ENCODE measurements around the gene CD164L2. TPM values are rescaled to one million over a fixed set of nuclear protein-coding genes. Genes with fewer than 3 reads are reported as not detected.

Gene CD164L2
- total RNA-seq, 4 donors from 2014 or later: not detected

GRCh38 chr1:27397110-27397509, 14.0 kb upstream of the CD164L2 start:
- H3K27ac ChIP-seq: peak overlapping the region in 3 of 4 donors; percentile 12 to 42 (median 26)
- no peak for ATAC-seq
- peaks cover 12 to 14% of the 10 kb centered on the region in 2 donors for H3K4me1 ChIP-seq

GRCh38 chr1:27395441-27396195, 12.5 kb upstream of the CD164L2 start:
- Histone ChIP-seq H3K27me3 (no peaks in the 10 kb centered on the region), H3K27ac (peak overlapping the region in 2 of 4 donors; percentile 26 to 52), H3K4me3 (no peak overlapping the region), H3K4me1 (peaks cover 17 to 19% of the 10 kb centered on the region in 2 donors), H3K36me3 (no peaks in the 10 kb centered on the region), H3K9me3 (no peaks in the 10 kb centered on the region)
- intact Hi-C loops (cut with DNase I; ENCODE audit: low total_unique reads): loop anchor here (1.0 to 2.0 kb wide), 2 partner anchors 38 to 211 kb away; no protein-coding TSS in a partner anchor
- DNase-seq: peak in 1 of 2 donors; percentile 63
- TF ChIP-seq CTCF (IDR thresholded peaks at IDR 0.05 in 4 of 5, conservative IDR thresholded peaks at IDR 0.05 in 1 of 5): peak; percentile 91 to 96 (median 94)
- no peak for TF ChIP-seq POLR2A (IDR thresholded peaks at IDR 0.05)
- ATAC-seq: peak; percentile 29 to 47
- in situ Hi-C loops (cut with MboI; ENCODE audit: low sequenced_read_pairs in 4 of 4): loop anchor here (5.0 to 10.0 kb wide), 4 partner anchors 81 to 269 kb away; partner anchors contain the start of gene AHDC1 (in 2 of the 4)

More at GRCh38 chr1:27397110-27397509, 14.0 kb upstream of the CD164L2 start:
- Histone ChIP-seq H3K27me3 (no peaks in the 10 kb centered on the region), H3K36me3 (no peaks in the 10 kb centered on the region), H3K9me3 (no peaks in the 10 kb centered on the region), H3K4me3 (no peak overlapping the region)
- no peak for TF ChIP-seq CTCF (IDR thresholded peaks at IDR 0.05 in 4 of 5, conservative IDR thresholded peaks at IDR 0.05 in 1 of 5)
- TF ChIP-seq POLR2A (IDR thresholded peaks at IDR 0.05): no peak
- intact Hi-C loops (cut with DNase I; ENCODE audit: low total_unique reads): no loop called here
- in situ Hi-C loops (cut with MboI; ENCODE audit: low sequenced_read_pairs in 4 of 4): loop anchor here (5.0 to 10.0 kb wide), 4 partner anchors 82 to 268 kb away; partner anchors contain the start of gene AHDC1 (in 2 of the 4)
- DNase-seq: no peak

- in situ Hi-C loops (cut with MboI; ENCODE audit: low sequenced_read_pairs in 4 of 4): loop anchor here (5.0 to 10.0 kb wide), 6 partner anchors 38 to 270 kb away; partner anchors contain the start of gene AHDC1 (in 2 of the 4)
- no peak overlapping the region for H3K4me3 ChIP-seq
- peaks cover 17 to 19% of the 10 kb centered on the region in 2 donors for H3K4me1 ChIP-seq
- H3K27ac ChIP-seq: peak overlapping the region in 1 of 4 donors; percentile 52
- intact Hi-C loops (cut with DNase I; ENCODE audit: low total_unique reads): loop anchor here (1.0 to 2.0 kb wide), 2 partner anchors 38 to 212 kb away; no protein-coding TSS in a partner anchor
- no peaks in the 10 kb centered on the region for H3K36me3 ChIP-seq
- ATAC-seq: no peak
- DNase-seq: no peak
- TF ChIP-seq CTCF (IDR thresholded peaks at IDR 0.05 in 4 of 5, conservative IDR thresholded peaks at IDR 0.05 in 1 of 5): no peak
- no peak for TF ChIP-seq POLR2A (IDR thresholded peaks at IDR 0.05)
- H3K9me3 ChIP-seq: no peaks in the 10 kb centered on the region
- H3K27me3 ChIP-seq: no peaks in the 10 kb centered on the region
Observed at GRCh38 chr1:27394925-27395324, 11.8 kb upstream of the CD164L2 start.

- no peak overlapping the region for H3K4me3 ChIP-seq
- H3K4me1 ChIP-seq: peaks cover 17 to 19% of the 10 kb centered on the region in 2 donors
- no peak for DNase-seq
- TF ChIP-seq POLR2A (IDR thresholded peaks at IDR 0.05): no peak
- TF ChIP-seq CTCF (IDR thresholded peaks at IDR 0.05 in 4 of 5, conservative IDR thresholded peaks at IDR 0.05 in 1 of 5): no peak
- in situ Hi-C loops (cut with MboI; ENCODE audit: low sequenced_read_pairs in 4 of 4): loop anchor here (5.0 to 10.0 kb wide), 5 partner anchors 37 to 271 kb away; partner anchors contain the start of gene AHDC1 (in 2 of the 4)
- H3K27me3 ChIP-seq: no peaks in the 10 kb centered on the region
- no peaks in the 10 kb centered on the region for H3K9me3 ChIP-seq
- H3K27ac ChIP-seq: no peak overlapping the region
- no peaks in the 10 kb centered on the region for H3K36me3 ChIP-seq
- intact Hi-C loops (cut with DNase I; ENCODE audit: low total_unique reads): loop anchor here (2.0 kb wide), 1 partner anchor 213 kb away; no protein-coding TSS in a partner anchor
- no peak for ATAC-seq
Observed at GRCh38 chr1:27394282-27394658, 11.1 kb upstream of the CD164L2 start.

Data from gastrocnemius medialis (tissue), 4 donors.